WERI-Rb-1 (cell line): Measurements from ENCODE around the gene SETX.

Source experiments
- DNase-seq: peaks from one replicate; pipeline ENCODE4 v3.0.0-alpha.2; 2020
- H3K27ac ChIP-seq: fragments of 250-450 bp; sonication (Bioruptor Pico); 2 replicates; pipeline ENCODE4 v1.5.1; 2020; ENCODE audit warnings: mild to moderate bottlenecking, moderate library complexity
- H3K27me3 ChIP-seq: fragments of 250-450 bp; sonication (Bioruptor Pico); 2 replicates; pipeline ENCODE4 v1.5.1; 2021; ENCODE audit warnings: mild to moderate bottlenecking, low read depth, moderate library complexity; ENCODE audit not compliant: insufficient read depth, severe bottlenecking
- H3K36me3 ChIP-seq: fragments of 250-450 bp; sonication (Bioruptor Pico); 2 replicates; pipeline ENCODE4 v1.5.1; 2020; ENCODE audit warnings: mild to moderate bottlenecking, moderate library complexity
- H3K4me3 ChIP-seq: 2 replicates; pipeline ENCODE4 v1.5.1; 2011; ENCODE audit warnings: low read depth, mild to moderate bottlenecking, control low read depth, low read length
- H3K9me3 ChIP-seq: fragments of 250-450 bp; sonication (Bioruptor Pico); 2 replicates; pipeline ENCODE4 v1.5.1; 2021; ENCODE audit warnings: mild to moderate bottlenecking, moderate library complexity; ENCODE audit not compliant: severe bottlenecking
- CTCF ChIP-seq: IDR thresholded peaks from 2 replicates; pipeline ENCODE4 v1.5.1; 2011; ENCODE audit warnings: low read depth, mild to moderate bottlenecking, control low read depth, inconsistent platforms, low read length

SETX gene

GRCh38 chr9:132372177-132373095 lies 17.6 kb upstream of the SETX start:
- no peaks in the 10 kb centered on the region for H3K9me3 ChIP-seq
- DNase-seq = peak; percentile 82
- H3K27me3 ChIP-seq = no peaks in the 10 kb centered on the region
- H3K36me3 ChIP-seq = peaks cover 14% of the 10 kb centered on the region
- no peak for TF ChIP-seq CTCF
- no peak overlapping the region for H3K4me3 ChIP-seq
- peak overlapping the region; percentile 61 for H3K27ac ChIP-seq

GRCh38 chr9:132370592-132370991 lies 15.8 kb upstream of the SETX start:
- TF ChIP-seq CTCF = no peak
- DNase-seq = no peak
- H3K27me3 ChIP-seq = no peaks in the 10 kb centered on the region
- peaks cover 4% of the 10 kb centered on the region for H3K36me3 ChIP-seq
- no peak overlapping the region for H3K27ac ChIP-seq
- no peak overlapping the region for H3K4me3 ChIP-seq
- H3K9me3 ChIP-seq = no peaks in the 10 kb centered on the region

- H3K4me3 ChIP-seq = no peak overlapping the region
- H3K27ac ChIP-seq = no peak overlapping the region
- H3K36me3 ChIP-seq = peaks cover 3% of the 10 kb centered on the region; the same call in 1 of the 2 replicates
- H3K9me3 ChIP-seq = no peaks in the 10 kb centered on the region
- H3K27me3 ChIP-seq = no peaks in the 10 kb centered on the region
- no peak for DNase-seq
- no peak for TF ChIP-seq CTCF
Measured at GRCh38 chr9:132369421-132369820, 14.6 kb upstream of the SETX start.

- Histone ChIP-seq H3K36me3 (no peaks in the 10 kb centered on the region), H3K4me3 (no peak overlapping the region), H3K27me3 (no peaks in the 10 kb centered on the region), H3K27ac (no peak overlapping the region), H3K9me3 (no peaks in the 10 kb centered on the region)
- DNase-seq = no peak
- no peak for TF ChIP-seq CTCF
Measured at GRCh38 chr9:132367613-132368313, 13.0 kb upstream of the SETX start.

GRCh38 chr9:132366481-132366880 lies 11.7 kb upstream of the SETX start:
- DNase-seq = no peak
- H3K9me3 ChIP-seq = no peaks in the 10 kb centered on the region
- H3K27ac ChIP-seq = no peak overlapping the region
- no peak overlapping the region for H3K4me3 ChIP-seq
- no peaks in the 10 kb centered on the region for H3K27me3 ChIP-seq
- no peak for TF ChIP-seq CTCF
- H3K36me3 ChIP-seq = no peaks in the 10 kb centered on the region
